Measurements from ENCODE around the gene CBX7.

- no peak for TF ChIP-seq RAD21 (IDR thresholded peaks at IDR 0.05; ENCODE audit: low read length)
- TF ChIP-seq POLR2A (IDR thresholded peaks at IDR 0.05; ENCODE audit: low read depth, low read length) = no peak
- TF ChIP-seq CTCF (conservative IDR thresholded peaks at IDR 0.05; ENCODE audit: low read depth, low read length) = no peak
- TF ChIP-seq RFX5 (IDR thresholded peaks at IDR 0.05; ENCODE audit: low read depth, low read length) = no peak
- no peak for TF ChIP-seq USF2 (IDR thresholded peaks at IDR 0.05; ENCODE audit: low read depth, low read length)
- no peak for TF ChIP-seq MAFK (IDR thresholded peaks at IDR 0.05; ENCODE audit: low read depth, low read length)
- TF ChIP-seq SMC3 (IDR thresholded peaks at IDR 0.05; ENCODE audit: low read depth, low read length) = no peak
- TF ChIP-seq MXI1 (IDR thresholded peaks at IDR 0.05; ENCODE audit: borderline replicate concordance, low read depth, low read length) = no peak
- no peak for TF ChIP-seq RCOR1 (IDR thresholded peaks at IDR 0.05; ENCODE audit: insufficient replicate concordance, low read length)
- TF ChIP-seq CEBPB (IDR thresholded peaks at IDR 0.05; ENCODE audit: low read depth, low read length) = no peak
These were observed 10.3 kb downstream of the CBX7 start for GRCh38 chr22:39142088-39142680.

Data from IMR-90 (cell line).